ENCODE results near the gene TTLL11.

TTLL11 gene

DNA sequence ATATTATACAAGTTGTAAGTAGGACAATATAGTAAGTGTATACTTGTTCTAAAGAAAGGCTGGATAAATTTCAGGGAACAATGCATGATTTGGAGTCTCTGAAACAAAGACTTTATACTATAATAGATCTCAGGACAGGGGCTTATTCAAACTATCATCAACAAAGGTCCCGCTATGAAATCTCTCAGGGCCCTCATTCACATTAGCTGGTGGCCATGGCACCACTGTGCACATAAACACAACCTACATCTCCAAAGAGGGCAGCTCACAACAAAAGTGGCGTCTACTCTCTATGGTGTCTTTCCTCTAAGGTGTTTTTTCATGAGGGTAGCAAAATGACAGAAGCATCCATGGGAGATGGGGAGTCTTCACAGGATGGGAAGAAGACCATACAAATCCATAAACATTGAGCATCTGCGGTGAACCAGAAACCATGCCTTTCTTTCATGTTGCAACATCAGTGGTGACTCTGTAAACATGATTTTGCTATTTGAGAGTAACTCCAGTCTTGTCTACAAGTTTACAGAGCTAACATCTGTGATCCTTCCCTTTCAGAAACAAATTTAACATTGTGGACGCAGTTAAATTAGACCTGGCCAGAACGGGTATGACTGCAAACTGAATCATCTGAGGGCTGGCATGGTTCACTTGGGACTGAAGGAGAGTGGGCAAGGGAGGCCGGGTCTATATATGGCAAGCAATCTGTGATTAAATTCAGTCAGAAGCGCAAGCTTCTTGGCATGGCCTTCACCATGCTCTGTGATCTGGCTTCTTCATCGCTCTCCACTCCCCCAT lies 5.5 kb downstream of the TTLL11 start:
- no peak for DNase-seq (ENCODE audit: low read depth)
- no peak overlapping the region for H3K4me3 ChIP-seq (ENCODE audit: low read depth, low read length)
- TF ChIP-seq, protein P1, sequence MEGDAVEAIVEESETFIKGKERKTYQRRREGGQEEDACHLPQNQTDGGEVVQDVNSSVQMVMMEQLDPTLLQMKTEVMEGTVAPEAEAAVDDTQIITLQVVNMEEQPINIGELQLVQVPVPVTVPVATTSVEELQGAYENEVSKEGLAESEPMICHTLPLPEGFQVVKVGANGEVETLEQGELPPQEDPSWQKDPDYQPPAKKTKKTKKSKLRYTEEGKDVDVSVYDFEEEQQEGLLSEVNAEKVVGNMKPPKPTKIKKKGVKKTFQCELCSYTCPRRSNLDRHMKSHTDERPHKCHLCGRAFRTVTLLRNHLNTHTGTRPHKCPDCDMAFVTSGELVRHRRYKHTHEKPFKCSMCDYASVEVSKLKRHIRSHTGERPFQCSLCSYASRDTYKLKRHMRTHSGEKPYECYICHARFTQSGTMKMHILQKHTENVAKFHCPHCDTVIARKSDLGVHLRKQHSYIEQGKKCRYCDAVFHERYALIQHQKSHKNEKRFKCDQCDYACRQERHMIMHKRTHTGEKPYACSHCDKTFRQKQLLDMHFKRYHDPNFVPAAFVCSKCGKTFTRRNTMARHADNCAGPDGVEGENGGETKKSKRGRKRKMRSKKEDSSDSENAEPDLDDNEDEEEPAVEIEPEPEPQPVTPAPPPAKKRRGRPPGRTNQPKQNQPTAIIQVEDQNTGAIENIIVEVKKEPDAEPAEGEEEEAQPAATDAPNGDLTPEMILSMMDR (conservative IDR thresholded peaks at IDR 0.05; ENCODE audit: low read depth, low read length), result no peak

DNA sequence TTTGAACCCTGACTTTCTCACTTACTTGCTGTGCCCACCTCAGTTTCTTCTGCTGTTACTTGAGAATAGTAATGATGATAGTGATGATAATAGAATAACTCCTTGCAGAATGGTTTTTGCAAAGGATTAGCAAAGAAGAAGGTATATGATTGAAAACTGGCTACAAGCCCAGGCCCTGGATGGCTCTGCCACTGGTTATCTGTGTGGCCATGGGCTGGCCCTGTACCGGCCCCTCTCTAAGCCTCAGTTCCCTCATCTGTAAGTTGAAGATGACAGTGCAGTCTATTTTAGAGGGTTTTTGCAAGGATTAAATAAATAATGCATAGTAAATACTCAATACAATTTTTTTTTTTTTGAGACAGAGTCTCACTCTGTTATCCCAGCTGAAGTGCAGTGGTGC lies 6.2 kb downstream of the TTLL11 start:
- TF ChIP-seq, protein P1 (conservative IDR thresholded peaks at IDR 0.05; ENCODE audit: low read depth, low read length), result no peak

DNA sequence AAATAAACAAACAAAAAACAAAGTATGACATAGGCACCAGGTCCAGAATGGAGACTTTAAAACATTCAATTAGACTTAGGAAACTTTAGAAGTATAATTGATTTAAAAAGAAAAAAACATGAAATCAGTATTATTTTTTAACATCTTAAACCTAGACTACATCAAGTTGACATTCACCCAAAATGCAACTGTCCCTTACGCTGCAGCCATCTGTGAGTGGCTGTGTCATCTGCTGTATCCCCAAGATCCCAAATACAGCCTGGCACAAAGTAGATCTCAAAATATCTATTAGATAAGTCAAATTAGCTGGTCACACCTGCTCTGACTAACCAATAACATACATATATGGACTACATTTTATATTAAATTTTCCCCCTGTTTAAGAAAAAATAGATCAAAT lies 7.8 kb downstream of the TTLL11 start:
- TF ChIP-seq, protein P1 (conservative IDR thresholded peaks at IDR 0.05; ENCODE audit: low read depth, low read length), result no peak

More for the DNA sequence above, 6.2 kb downstream of the TTLL11 start:
- H3K4me3 ChIP-seq (ENCODE audit: low read depth, low read length), result no peak overlapping the region
- DNase-seq (ENCODE audit: low read depth), result no peak

DNA sequence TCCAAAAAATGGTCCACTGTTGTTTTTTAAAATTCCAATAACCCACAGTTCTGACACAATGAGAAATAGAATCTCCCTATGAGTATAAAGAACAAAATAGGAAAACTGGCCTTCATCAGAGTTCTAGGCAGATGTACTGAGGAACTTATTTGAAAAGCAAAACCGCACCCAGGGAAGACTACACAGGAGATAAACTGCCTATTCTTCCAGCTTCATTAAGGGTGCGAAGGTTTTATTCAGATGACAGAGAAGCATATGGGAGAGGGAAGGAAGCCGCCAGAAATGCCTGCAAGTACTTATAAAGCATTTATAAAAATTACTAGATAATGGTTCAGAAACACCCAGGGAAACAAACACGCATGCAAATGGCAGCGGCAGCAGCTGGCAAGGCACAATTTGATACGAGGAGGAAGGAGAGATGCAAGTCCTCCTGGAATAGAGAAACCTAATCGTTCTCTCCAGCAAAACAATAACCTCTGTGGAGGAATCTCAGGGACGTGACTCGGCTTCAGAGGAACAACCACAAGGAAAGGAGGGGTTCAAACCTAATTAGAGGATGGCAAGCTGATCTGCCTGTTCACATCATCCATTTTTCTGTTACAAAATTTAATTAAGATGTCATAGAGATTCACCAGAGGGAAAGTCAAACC lies 9.0 kb downstream of the TTLL11 start:
- DNase-seq (ENCODE audit: low read depth), result no peak
- H3K4me3 ChIP-seq (ENCODE audit: low read depth, low read length), result no peak overlapping the region
- TF ChIP-seq, protein P1 (conservative IDR thresholded peaks at IDR 0.05; ENCODE audit: low read depth, low read length), result no peak

More for the DNA sequence above, 7.8 kb downstream of the TTLL11 start:
- DNase-seq (ENCODE audit: low read depth), result no peak
- H3K4me3 ChIP-seq (ENCODE audit: low read depth, low read length), result no peak overlapping the region

DNA sequence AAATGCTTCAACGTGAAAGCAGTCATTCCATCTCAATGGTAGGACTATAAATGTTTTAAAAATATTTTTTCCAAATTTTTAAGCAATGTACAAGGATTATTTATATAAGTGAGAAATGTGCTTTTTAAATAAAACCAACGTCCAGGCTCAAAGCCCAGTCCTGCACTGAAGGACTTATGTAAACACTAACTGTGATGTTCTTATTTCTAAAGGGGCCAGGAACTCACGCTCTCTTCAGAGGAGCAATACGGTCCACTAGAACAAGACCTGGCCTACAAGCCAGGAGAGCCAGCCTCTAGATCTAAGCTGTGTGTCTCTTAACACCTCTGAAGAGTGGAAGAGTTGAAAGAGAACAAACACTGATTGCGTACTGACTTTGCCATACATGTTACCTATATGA lies 12.1 kb downstream of the TTLL11 start:
- TF ChIP-seq, protein P1 (conservative IDR thresholded peaks at IDR 0.05; ENCODE audit: low read depth, low read length), result no peak
- H3K4me3 ChIP-seq (ENCODE audit: low read depth, low read length), result no peak overlapping the region
- peak; percentile 29 for DNase-seq (ENCODE audit: low read depth)

DNA sequence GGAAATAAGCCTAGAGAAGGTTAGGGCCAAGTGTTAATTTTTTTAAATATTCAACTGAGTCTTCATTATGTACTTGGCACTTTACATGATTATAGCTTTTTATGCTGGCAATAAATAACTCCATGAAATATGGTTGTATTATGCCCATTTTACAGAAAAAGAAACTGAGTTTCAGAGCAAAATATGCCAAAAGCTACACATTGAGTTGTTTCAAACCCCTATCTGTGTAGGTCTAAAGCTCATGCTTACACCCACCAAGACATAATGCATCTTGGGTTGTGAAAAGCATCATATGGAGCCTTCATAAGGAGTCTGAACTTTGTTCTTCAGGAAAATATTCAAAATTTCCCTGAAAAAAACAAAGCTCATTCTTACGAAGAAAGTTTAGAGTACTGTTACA lies 14.6 kb downstream of the TTLL11 start:
- TF ChIP-seq, protein P1 (conservative IDR thresholded peaks at IDR 0.05; ENCODE audit: low read depth, low read length), result no peak
- DNase-seq (ENCODE audit: low read depth), result no peak

More for the DNA sequence above, 14.6 kb downstream of the TTLL11 start:
- no peak overlapping the region for H3K4me3 ChIP-seq (ENCODE audit: low read depth, low read length)
